Measurements from ENCODE around the gene PRCP.

The PRCP gene

DNA sequence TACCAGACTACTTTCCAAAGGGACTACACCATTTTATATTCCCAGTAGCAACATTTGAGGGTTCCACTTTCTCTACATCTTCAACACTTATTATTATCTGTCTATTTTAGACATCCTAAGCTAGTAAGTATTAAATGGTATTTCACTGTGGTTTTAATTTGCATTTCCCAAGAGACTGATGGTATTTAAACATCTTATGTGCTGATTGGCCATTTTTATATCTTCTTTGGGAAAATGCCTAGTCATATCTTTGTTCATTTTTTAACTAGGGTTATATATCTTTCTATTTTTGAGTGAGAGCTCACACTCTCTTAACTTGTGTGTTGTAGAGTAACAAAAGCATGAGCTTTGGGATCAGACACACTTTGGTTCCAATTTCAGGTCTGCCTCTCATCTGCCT is 73.7 kb downstream of the PRCP start:
- DNase-seq: no peak

DNA sequence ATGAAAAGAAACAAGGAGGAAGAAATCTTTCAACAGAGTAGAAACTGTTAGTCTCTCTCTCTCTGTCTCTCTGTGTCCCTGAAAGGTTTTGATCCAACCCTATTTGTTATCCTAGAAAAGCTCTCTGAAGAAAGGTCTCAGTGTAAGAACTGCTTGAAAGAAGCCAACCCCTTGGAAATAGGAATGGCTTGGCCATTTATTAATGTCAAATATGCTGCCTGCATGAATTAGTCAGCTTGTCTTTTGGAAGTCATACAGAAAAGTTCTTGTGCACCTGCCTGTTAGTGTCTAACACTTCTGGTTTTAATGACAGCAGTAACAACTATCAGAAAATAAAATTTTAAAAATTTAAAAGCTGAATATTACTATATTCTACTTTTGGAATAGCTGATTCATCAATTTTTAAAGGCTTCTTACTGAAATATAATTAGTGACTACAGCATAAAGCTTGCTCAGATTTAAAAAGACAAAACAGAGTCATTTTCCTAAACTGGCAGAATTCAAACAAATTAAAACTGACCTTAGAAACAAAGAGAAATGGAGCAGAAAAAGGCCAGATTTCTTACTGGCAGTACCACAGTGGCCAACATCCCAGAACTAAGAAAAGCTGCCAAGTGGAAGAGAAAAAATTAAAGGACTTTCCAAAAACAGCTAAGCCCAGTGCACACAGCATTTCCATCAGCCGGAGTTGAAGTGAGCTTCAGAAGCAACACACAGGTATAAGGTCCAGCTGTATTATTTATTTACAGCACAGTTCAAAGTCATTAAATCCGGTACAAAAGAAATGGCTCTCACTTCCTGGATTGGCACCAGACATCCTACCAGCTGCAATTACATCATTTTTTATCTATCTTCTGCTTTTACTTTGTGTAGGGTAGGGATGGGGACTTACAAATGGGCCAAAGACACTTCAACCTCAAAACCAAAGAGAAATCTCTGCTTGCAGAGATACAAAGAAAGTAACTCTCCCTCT is 76.3 kb downstream of the PRCP start:
- DNase-seq: peak; percentile 19

DNA sequence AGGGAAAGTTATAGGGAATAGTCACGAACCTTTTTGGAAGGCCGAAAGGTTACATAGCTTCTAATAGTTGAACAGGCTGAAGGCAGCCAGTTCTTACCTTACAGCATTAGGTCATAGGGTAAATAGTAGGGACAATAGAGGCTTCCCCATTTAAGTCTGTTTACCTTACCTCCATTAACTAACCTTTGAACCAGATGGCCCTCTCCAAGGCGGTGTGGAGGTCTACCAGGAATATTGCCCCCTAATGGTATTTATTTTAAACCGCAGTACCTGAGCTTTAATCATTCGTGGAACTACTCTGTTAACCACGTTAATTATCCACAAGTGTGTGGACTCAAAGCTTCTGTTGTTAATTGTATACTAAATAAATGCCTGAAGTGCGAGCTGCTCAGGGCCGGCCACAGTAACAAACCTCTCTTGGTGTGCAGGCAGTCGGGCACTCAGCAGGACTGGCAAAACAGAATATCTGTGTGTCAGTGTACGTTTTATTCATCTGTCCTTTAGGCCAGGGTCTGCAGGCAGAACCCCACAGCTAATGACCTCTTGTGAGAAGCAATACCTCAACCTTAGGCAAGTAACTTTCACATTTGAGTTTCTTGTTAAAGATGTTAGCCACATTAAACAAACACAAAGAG is 81.7 kb downstream of the PRCP start:
- no peak for DNase-seq

DNA sequence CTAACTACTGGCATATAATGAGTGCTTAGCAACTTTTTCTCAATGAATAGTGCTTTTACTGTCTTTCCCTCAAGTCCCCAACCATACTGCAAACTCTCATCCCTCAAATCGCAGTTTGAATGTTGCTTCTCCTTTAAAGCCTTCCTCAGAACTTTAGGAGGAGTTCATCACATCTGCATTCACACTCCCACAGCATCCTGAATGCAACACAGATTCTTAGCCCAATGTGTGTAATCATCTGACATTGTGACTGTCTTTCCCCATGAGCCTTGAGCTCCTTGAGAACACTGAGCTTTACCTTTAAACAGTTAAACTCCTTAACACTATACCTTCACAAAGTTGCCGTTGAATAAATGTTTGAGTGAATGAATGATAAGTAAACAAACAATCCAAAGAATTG is 84.8 kb downstream of the PRCP start:
- no peak for DNase-seq

DNA sequence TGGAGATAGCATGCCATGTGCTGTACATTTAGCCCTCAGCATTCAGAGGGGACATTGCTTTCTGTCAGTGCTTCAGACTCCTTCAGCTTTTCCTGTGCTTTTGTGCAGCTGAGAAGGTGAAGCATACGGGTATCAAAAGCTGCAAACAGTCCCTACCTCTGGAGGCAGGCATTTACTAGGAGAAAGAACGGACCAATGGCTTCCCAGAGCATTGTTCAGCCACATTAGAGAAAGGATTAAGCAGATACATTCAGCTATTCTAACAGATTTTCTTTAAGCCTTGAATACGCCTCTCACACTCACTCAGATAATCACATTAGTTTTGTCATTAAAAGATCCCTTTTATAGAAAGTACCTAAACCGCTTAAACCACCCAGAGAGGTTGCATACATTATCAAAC is 85.9 kb downstream of the PRCP start:
- DNase-seq: no peak

DNA sequence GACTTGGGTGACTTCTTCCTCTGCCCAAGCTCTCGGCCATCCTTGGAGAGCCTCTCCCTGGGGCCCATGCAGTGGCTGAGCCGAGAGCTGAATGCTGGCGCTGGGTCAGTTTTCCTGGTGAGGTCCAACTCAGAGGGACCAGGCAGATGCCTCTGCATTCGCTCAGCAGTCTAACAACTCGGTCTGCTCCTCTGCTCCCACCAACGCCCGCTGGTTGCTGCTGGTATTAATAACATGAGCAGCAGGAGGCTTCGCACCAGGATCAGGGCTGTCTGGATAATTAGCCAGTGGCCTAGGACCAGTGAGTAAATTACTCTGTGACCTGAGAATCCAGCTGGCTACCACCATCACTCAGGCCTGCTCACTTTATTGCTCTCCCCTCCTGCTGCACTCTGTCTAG is 88.9 kb downstream of the PRCP start:
- no peak for DNase-seq

DNA sequence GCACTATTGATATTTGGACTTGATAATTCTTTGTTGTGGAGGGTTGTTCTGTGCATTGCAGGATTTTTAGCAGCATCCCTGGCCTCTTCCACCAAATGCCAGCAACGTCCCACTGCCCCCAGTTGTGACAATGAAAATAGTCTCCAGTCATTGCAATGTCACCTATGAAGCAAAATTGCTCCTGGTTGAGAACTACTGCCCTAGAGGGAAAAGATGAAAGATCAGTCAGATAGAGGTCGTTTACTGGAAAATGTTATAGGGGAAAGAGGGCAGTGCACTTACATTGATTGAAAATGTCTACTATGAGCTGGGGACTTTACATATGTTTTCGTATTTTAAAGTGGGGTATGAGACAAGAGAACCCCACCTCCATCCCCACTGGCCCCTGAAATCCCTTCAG is 89.5 kb downstream of the PRCP start:
- no peak for DNase-seq

DNA sequence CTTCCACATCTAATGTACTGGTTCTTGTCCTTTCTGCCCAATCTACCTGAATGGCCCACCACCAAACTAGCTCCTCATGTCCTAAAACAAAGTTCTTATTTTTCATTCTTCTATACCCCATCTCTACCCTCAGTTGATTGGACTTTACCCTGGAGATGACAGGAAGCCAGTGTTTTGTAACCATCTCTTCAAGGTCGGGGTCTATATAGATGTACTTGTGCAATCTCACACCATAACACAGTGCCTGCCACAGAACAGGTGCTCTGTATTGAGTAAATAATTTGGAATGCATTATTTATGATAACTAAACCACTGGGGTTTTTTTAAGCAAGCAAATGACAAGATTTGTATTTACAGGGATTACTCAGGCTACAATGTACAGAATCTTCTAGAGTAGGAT is 89.9 kb downstream of the PRCP start:
- no peak for DNase-seq

DNA sequence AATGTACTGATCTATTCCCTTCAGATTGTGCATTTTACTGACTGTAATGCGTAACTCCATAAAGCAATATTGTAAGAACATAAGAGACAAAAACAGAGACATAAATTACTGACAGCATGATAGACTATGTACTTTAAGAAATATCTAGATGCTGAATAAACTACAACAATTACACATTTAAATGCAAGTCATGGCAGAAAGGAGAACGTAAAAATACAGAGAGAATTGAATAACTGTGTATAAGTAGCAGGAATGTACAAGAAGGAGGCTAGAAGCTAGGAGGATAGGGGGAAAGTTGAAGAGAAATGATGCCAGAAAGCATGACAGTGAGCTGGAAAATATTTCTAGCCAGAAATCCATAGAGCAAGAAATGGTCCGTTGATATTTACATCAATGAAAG is 92.6 kb downstream of the PRCP start:
- no peak for DNase-seq

DNA sequence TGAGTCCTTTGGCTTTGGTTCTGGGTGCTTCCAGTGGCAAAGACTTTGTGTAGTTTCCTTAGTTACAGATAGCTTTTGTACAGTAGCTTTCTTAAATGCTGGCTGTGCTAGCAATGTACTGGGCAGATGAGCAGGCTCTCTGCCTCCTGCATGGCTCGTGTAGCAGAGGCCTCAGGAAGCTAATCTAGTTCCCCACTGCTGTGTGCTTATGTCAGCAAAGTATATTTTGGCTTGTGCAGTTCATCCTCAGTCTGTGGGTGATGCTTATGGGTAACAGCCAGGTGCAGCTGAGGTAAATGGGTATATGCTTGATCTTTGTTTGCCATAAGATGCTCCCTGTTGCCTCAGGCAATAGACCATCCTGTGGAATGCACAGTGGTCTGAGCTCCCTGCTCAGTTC is 97.5 kb downstream of the PRCP start:
- DNase-seq: no peak

DNA sequence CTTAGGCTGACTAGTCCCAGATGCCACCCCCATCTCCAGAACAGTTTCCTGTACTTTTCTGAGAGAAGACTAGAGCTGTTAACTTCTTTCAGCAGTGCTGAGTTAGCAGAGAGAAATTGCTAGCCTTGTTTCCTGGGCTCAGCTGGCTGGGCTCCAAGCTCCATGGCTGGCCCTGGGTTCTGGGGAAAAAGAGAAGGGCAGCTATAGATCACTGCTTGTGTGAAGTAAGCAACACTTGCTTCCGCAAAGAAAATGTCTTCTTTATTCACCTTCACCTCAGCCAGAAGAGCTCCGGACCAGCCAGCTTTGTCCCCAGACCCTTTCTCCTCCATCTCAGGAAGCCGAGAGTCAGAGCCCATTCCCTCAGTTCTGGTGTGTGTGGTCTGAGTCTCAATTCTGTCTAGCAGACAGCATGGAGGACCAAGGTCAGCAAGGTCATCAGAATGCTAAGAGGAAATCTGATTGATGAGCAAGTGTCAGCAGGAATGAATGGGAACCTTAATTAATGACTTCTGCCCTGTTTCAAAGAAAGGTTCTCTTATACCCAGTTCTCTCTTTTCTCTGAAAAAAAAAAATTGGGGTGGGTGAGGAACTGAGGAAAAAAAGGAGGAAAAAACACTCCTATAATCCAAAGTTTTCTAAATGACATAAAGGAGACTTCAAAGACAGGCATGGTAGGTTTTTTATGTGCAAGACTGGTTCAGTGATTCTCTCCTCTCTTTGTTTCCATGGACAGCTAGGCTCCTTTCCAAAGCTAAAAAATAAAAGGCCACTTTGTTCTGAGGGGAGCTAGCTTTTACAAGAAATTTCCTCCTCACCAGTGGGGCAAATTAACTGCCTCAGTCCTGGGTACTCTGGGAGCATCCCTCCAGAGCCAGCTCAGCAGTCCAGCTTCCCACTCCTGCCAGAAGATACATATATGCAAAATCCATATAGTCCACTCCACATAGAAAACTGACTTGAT is 103.0 kb downstream of the PRCP start:
- no peak for DNase-seq

DNA sequence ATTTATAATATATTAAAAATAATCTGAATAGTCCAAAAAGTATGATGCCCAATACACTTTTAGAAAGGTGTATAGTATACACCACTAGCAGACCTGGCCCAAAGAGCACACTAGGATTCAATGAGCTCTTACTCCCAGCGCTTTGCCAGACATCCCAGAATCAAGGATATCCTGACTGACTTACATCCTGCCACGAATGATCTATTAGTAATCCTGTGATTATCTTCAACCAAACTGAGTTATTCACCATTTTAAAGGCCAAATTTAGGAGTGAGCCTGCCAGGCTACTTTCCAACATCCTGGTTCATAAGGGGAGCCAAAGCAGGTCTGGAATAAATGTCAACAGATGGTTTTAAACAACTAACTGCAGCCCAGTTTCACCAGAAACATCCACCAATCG is 105.7 kb downstream of the PRCP start:
- no peak for DNase-seq

DNA sequence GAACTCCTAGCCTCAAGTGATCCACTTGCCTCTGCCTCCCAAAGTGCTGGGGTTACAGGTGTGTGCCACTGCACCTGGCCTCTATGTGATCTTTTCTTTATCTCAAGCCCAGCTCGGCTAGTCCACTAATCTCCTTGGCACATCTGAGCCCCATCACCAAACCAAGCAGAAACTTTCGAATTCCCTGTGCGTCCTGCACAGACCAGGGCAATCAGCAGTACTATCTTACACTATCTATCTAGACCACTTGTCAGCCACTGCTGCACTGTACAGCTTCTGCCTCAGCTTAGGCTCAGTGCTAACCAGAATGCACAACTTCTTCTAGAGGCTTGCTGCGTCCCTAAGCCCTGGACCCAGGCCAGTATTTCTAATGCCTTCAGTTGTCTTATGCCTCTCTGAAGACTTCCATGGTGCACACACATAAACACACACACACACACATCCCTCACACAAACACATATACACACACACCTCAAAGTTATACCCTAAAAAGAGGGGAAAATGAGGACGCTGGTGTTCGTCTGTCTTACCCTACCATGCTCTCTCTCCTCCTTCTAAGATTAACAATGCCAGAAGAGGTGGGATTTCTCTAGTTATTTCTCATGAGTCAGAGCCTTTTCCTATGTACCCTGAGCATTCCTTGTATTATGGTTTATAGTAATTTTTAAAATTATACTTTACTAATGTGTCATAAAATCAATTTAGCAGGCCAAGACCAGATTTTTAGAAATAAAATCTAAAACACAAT is 107.2 kb downstream of the PRCP start:
- DNase-seq: peak; percentile 75

DNA sequence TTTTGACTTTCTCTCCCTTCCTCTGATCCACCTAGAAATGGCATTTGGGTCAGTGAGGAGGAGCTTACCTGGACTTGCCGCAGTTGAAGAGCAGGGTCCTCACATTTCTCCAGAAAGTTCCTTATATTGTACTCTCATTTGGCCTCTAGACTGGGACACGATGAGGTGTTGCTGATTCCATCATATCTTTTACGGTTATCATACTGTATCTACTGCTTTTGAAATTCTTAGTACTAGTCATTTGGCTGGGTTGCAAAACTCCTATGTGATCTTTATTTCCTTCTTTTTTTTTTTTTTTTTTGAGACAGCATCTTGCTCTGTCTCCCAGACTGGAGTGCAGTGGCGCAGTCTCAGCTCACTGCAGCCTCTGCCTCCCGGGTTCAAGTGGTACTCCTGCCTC is 107.9 kb downstream of the PRCP start:
- DNase-seq: peak; percentile 65

DNA sequence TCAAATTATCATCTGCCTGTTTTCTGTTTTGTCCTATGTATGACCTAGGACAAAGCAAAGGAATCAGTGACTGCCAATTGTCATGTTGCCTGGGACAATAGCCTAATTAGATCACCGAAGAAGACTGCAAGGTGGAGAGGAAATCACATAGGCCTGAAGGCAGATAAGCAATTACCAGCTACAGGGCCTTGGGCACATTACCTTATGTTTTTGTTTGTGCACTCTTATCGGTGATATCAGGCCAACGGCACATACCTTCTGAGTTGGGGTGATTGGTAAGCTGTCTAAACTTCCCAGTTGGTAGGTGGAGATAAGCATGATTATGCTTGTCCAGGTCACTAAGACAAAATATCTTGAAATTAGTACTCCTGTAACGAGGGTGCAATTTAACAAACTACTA is 108.5 kb downstream of the PRCP start:
- DNase-seq: peak; percentile 78

DNA sequence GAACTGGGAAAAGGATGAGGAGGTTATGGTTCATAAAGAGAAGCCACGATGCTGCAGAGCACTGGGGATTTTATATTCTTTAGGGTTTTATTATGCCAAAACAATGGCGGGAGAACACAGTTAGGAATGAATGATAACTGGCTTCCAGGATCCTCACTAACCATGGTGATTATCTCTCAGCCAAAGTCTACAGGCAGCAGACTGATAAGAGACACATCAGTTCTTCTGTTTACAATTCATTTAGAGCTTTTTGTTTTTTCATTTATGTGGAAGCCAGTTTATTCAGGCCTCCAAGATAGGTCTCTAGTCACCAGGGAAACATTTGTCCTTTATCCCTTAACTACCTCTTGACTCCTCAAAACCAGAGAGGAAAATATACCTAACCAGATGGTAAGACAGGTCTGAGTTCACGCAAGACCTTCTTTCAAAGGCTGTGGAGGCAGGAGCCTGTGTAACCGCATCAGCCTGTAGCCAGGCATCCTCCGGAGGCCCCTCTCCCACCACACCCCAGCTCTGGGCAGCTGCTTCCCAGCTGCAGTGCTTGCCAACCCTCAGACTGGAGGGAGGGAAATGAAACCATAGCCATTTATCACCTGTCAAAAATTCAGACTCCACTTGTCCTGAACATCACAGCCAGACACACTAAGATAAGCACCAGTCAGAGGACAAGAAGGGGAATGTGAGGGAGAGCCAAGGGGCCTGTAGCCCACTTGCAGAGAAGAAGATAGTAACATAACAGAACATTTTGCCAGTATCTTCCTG is 109.3 kb downstream of the PRCP start:
- DNase-seq: peak; percentile 87

DNA sequence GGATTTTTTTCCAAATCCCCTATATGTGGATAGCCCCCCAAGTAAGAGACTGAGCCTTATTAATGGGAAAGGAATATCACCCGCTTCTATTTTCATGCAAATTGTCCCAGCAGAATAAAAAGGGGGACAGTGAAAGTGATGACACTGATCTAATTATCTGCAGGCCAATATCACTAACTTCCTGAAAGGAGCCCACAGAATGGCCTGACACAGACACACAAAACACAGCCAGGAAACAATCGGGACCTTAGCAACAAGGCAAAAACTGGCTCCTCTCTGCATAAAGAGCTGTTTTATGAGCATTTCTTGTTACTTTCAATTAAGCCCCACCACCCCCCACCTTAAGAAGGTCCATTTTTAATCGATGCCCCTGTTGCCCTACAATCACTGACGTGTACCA is 112.2 kb downstream of the PRCP start:
- peak; percentile 23 for DNase-seq

DNA sequence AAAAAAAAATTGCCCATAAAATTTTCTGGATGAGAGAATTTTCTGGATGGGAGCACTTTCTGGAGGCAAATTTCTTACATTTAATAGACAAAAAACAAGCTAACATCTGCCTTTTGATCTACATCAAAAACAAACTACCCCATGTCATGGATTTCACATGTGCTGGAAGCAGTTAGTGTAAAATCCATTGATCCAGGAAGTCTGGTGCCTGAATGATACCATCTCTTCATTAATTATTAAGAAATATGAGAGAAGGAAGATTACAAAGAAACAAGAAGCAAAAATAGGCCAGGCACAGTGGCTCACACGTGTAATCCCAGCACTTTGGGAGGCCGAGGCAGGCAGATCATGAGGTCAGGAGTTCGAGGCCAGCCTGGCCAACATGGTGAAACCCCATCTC is 113.4 kb downstream of the PRCP start:
- DNase-seq: no peak

DNA sequence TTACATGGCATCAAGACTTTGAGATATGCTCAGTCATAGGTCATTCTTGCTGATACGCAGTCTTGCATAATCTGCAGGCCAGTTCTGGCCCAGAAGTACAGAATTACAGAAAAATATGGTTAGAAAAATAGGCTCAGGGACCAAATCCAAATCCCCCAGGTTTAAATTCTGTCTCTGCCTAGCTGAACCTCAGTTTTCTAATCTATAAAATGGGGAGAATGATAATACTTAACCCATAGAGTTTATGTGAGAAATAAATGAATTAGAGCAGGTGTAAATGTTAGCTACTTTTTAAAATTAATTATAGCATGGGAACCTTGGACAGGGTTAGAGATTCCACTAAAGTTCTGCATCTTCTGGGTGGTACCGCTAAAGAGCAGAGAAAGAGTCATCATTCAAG is 114.2 kb downstream of the PRCP start:
- no peak for DNase-seq

DNA sequence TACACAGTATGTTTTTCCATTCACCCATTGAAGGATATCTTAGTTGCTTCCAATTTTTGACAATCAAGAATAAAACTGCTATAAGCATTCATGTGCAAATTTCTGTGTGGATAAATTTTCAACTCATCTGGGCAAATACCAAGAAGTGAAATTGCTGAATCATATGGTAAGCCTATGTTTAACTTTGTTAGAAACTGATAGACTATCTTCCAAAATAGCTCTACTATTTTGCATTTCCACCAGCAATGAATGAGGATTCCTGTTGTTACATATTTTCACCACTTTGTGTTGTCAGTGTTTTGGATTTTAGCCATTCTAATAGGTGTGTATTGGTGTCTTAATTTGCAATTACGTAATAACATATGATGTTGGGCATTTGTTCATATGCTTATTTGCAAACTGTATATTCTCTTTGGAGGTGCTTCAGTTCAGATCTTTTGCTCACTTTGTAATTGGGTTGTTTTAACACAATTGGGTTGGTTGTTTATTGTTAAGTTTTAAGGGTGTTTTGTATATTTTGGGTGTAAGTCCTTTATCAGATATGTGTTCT is 117.3 kb downstream of the PRCP start:
- no peak for DNase-seq

DNA sequence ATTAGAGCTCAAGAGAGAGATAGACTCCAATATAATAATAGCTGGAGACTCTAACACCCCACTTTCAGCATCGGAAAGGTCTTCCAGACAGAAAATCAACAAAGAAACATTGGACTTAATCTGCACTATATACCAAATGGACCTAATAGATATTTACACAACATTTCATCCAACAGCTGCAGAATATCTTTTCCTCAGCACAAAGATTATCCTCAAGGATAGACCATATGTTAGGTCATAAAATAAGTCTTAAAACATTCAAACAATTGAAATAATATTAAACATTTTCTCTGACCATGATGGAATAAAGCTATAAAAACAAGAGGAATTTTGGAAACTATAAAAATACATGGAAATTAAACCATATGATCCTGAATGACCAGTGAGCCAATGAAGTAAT is 121.5 kb downstream of the PRCP start:
- DNase-seq: no peak

Measured in hematopoietic multipotent progenitor cell treated with erythropoietin and hydrocortisone succinate and interleukin-3 and kit ligand, for 4 days (in vitro differentiated cells).